A673 (cell line): ENCODE data around the gene GLUL. TPM values are rescaled to one million over a fixed set of nuclear protein-coding genes. Genes with fewer than 3 reads are reported as not detected.

ENCODE experiments used
- Bru-seq: library from RNA; stranded (reverse); fragments of 400-500 nt; gene quantifications from one replicate; lab custom pipeline; 2021; lab: Mats Ljungman, UMichigan
- BruChase-seq, 2 experiments: library from RNA; stranded (reverse); fragments of 400-500 nt; gene quantifications; one replicate each; lab custom pipeline; 2021; lab: Mats Ljungman, UMichigan
- BruUV-seq: library from RNA; stranded (reverse); fragments of 400-500 nt; replicated peaks from 2 replicates; lab custom pipeline; 2021; lab: Mats Ljungman, UMichigan
- CTCF ChIA-PET: fragments of 300-600 bp; sonication (Branson Sonifier 250); formaldehyde crosslinking; loops from one replicate; lab custom pipeline; 2022; ENCODE audit warnings: antibody characterized with exemption; lab: Charles Lee
- POLR2A ChIA-PET: fragments of 300-600 bp; sonication (Branson Sonifier 250); formaldehyde crosslinking; loops from one replicate; lab custom pipeline; 2022; ENCODE audit warnings: antibody characterized with exemption; ENCODE audit not compliant: low non-redundant PET; lab: Charles Lee
- DNase-seq: peaks from one replicate; pipeline ENCODE4 v3.0.0-alpha.2; 2015; ENCODE audit warnings: low spot score
- H3K27ac ChIP-seq: fragments of 200-600 bp; sonication (generic); 2 replicates; pipeline ENCODE4 v1.5.1; 2016; ENCODE audit warnings: mixed run types, low read depth, mild to moderate bottlenecking, mixed read lengths, antibody characterized with exemption, low read length; ENCODE audit not compliant: poor library complexity, severe bottlenecking
- H3K27me3 ChIP-seq: fragments of 200-600 bp; sonication (generic); replicated peaks from 2 replicates; pipeline ENCODE4 v1.6.1; 2017; ENCODE audit warnings: mixed run types, low read depth, mild to moderate bottlenecking, mixed read lengths, antibody characterized with exemption, low read length; ENCODE audit not compliant: insufficient read depth, poor library complexity
- H3K36me3 ChIP-seq: fragments of 200-600 bp; sonication (generic); 2 replicates; pipeline ENCODE4 v1.6.1; 2016; ENCODE audit warnings: mixed run types, mild to moderate bottlenecking, mixed read lengths, antibody characterized with exemption, low read length; ENCODE audit not compliant: insufficient read depth, poor library complexity, severe bottlenecking
- H3K4me1 ChIP-seq: fragments of 200-600 bp; sonication (generic); 2 replicates; pipeline ENCODE4 v1.6.1; 2017; ENCODE audit warnings: mixed run types, mild to moderate bottlenecking, mixed read lengths, antibody characterized with exemption, low read length; ENCODE audit not compliant: insufficient read depth, poor library complexity, severe bottlenecking
- H3K4me3 ChIP-seq: fragments of 200-600 bp; sonication (generic); 2 replicates; pipeline ENCODE4 v1.5.1; 2016; ENCODE audit warnings: low read depth, mixed run types, mild to moderate bottlenecking, mixed read lengths, low read length; ENCODE audit not compliant: poor library complexity, severe bottlenecking
- H3K9me3 ChIP-seq: fragments of 200-600 bp; sonication (generic); 2 replicates; pipeline ENCODE4 v1.6.1; 2016; ENCODE audit warnings: mixed run types, low read depth, mild to moderate bottlenecking, mixed read lengths, antibody characterized with exemption, low read length; ENCODE audit not compliant: poor library complexity, severe bottlenecking
- EZH2 ChIP-seq: fragments of 200-600 bp; sonication (generic); IDR thresholded peaks from 2 replicates; pipeline ENCODE4 v1.6.1; 2017; ENCODE audit warnings: borderline replicate concordance, low read depth, mild to moderate bottlenecking, mixed read lengths, antibody characterized with exemption, low read length; ENCODE audit not compliant: poor library complexity, severe bottlenecking
- intact Hi-C: fragments of 100-400 bp; cut with micrococcal nuclease; formaldehyde crosslinking; loops from one replicate; pipeline ENCODE4 v1.10.0; 2022; ENCODE audit not compliant: unreplicated experiment
- long read RNA-seq: library from polyadenylated mRNA; stranded (forward); transcript quantifications from one replicate; pipeline ENCODE4 v2.0.0, GENCODE V29; 2022
- total RNA-seq: library from RNA; stranded (reverse); gene quantifications from 2 replicates; pipeline ENCODE4 v1.2.3, GENCODE V29; 2021
- TF ChIP-seq, protein P1 (sequence below): fragments of 300-800, 200-600 bp; sonication (generic); conservative IDR thresholded peaks from 2 replicates; pipeline ENCODE4 v1.5.1; 2017; ENCODE audit warnings: low read depth, mild to moderate bottlenecking, antibody characterized with exemption, low read length, moderate library complexity, mixed read lengths

The GLUL gene
- total RNA-seq, result 260 and 266 TPM in 2 replicates
- percentile 95 among the genes with signal in this experiment for Bru-seq, nascent RNA
- BruChase-seq, experiment 1, labeled RNA remaining after a 2-hour chase, result percentile 99 among the genes with signal in this experiment
- percentile 99 among the genes with signal in this experiment for BruChase-seq, experiment 2, labeled RNA remaining after a 6-hour chase
- long read RNA-seq, full-length matches to known transcripts, result 419 of 464 reads
- long read RNA-seq, partial matches to known transcripts, result 14 of 464 reads
- long read RNA-seq, other reads (novel, unspliced or antisense), result 31 of 464 reads

DNA sequence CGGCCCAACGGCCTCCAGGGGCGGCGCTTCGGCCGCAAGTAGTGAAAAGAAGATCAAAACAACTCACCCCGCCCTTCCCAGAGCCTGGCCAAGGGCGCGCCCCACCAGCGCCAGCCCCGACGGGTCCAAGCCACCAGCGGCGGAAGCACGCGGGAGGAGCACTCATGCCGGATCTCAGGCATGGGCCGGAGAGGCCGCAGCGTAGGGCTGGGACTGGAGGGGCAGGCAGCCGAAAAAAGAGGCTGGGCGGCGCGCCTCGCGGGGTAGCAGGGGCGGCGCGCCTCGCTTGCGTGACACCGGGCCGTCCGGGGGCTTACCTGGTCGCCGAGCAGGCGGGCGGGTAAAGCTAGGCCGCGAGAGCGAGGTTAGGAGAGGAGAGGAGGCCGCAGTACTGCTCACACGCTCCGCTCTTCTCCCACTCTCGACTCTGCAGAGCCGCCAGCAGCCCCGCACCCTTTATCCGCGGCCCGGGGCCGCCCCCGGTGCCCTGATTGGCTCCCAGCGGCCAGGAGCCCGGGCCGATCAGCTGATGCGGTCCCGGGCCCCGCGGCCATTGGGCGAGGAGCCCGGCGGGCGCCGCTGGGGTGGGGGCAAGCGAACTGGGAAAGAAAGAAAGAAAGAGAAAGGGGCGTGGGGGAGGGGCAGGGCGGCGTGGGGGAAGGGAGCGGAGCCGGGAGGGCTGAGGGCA lies at the start of gene GLUL:
Gene GLUL (minus strand): TSS at position 429 of the 688 bp plus-strand sequence. CDS start 3,053 bp downstream, outside the sequence.
- CTCF ChIA-PET, result interaction anchor here (0.7 kb wide), 1 partner anchor 282 kb away, joined by 5 read pairs; no protein-coding TSS in a partner anchor
- TF ChIP-seq, protein P1, sequence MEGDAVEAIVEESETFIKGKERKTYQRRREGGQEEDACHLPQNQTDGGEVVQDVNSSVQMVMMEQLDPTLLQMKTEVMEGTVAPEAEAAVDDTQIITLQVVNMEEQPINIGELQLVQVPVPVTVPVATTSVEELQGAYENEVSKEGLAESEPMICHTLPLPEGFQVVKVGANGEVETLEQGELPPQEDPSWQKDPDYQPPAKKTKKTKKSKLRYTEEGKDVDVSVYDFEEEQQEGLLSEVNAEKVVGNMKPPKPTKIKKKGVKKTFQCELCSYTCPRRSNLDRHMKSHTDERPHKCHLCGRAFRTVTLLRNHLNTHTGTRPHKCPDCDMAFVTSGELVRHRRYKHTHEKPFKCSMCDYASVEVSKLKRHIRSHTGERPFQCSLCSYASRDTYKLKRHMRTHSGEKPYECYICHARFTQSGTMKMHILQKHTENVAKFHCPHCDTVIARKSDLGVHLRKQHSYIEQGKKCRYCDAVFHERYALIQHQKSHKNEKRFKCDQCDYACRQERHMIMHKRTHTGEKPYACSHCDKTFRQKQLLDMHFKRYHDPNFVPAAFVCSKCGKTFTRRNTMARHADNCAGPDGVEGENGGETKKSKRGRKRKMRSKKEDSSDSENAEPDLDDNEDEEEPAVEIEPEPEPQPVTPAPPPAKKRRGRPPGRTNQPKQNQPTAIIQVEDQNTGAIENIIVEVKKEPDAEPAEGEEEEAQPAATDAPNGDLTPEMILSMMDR, result no peak
- no peak for TF ChIP-seq EZH2
- Histone ChIP-seq H3K9me3 (no peaks in the 10 kb centered on the region), H3K4me3 (peak within 1 kb of the TSS; percentile 98), H3K27me3 (no peaks in the 10 kb centered on the region), H3K27ac (peak within 1 kb of the TSS; percentile 95), H3K4me1 (peaks cover 5% of the 10 kb centered on the region), H3K36me3 (peaks cover 29% of the 10 kb centered on the region)
- BruUV-seq, result no TSS peak
- intact Hi-C loops, result loop anchor here (5.0 kb wide), 1 partner anchor 89 kb away; no protein-coding TSS in a partner anchor
- peak; percentile 96 for DNase-seq
- POLR2A ChIA-PET, result interaction anchor here (0.6 to 0.8 kb wide), 5 partner anchors 8 to 393 kb away, joined by 3 to 11 read pairs (median 5); no protein-coding TSS in a partner anchor

GRCh38 chr1:182438326-182438725 lies 46.7 kb upstream of the GLUL start:
- POLR2A ChIA-PET, result no interaction called here
- Histone ChIP-seq H3K4me3 (no peak overlapping the region), H3K27ac (no peak overlapping the region), H3K27me3 (no peaks in the 10 kb centered on the region), H3K36me3 (no peaks in the 10 kb centered on the region), H3K4me1 (no peaks in the 10 kb centered on the region), H3K9me3 (no peaks in the 10 kb centered on the region)
- no peak for DNase-seq
- no peak for TF ChIP-seq EZH2
- TF ChIP-seq, protein P1, result no peak
- intact Hi-C loops, result no loop called here
- CTCF ChIA-PET, result no interaction called here
- no TSS peak for BruUV-seq

DNA sequence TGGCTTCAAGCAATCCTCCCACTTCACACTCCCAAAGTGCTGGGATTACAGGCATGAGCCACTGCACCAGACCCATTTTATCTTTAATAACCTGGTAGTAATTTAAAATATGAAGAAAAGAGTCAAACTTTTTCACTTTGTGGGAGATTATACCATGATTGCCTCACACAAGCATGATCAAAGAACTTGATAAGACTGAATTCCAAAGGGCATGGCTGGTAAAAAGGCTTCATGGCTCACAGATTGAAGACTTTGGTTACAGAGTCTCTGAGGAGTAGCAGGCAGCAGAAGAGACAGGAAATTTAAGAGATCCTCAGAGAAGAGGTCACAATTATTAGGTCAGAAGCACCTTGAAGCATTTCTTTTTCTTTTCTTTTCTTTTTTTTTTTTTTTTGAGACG lies 42.0 kb upstream of the GLUL start:
- Histone ChIP-seq H3K27ac (no peak overlapping the region), H3K9me3 (no peaks in the 10 kb centered on the region), H3K4me3 (no peak overlapping the region), H3K36me3 (no peaks in the 10 kb centered on the region), H3K27me3 (no peaks in the 10 kb centered on the region), H3K4me1 (no peaks in the 10 kb centered on the region)
- ChIA-PET CTCF (no interaction called here), POLR2A (no interaction called here)
- intact Hi-C loops, result no loop called here
- BruUV-seq, result no TSS peak
- no peak for TF ChIP-seq EZH2
- TF ChIP-seq, protein P1, result no peak
- no peak for DNase-seq
